Left ventricle myocardium inferior (tissue), 1 donor: ENCODE measurements around the gene MAN1C1. TPM values are rescaled to one million over a fixed set of nuclear protein-coding genes. Genes with fewer than 3 reads are reported as not detected.
A peak's percentile ranks its signal among the peaks of the same experiment; 100 is the strongest.

ENCODE experiments used
- DNase-seq: peaks from one replicate; pipeline ENCODE4 v3.0.0-alpha.2; 2020
- H3K27ac ChIP-seq: fragments of 200-600 bp; replicated peaks from 2 replicates; pipeline ENCODE4 v1.8.0; 2021
- H3K27me3 ChIP-seq: fragments of 200-600 bp; 2 replicates; pipeline ENCODE4 v1.8.0; 2021; ENCODE audit warnings: low read depth
- H3K36me3 ChIP-seq: fragments of 200-600 bp; 2 replicates; pipeline ENCODE4 v1.8.0; 2021
- H3K4me1 ChIP-seq: fragments of 200-600 bp; 2 replicates; pipeline ENCODE4 v1.8.0; 2021
- H3K4me3 ChIP-seq: fragments of 200-600 bp; 2 replicates; pipeline ENCODE4 v1.8.0; 2021; ENCODE audit warnings: mild to moderate bottlenecking, moderate library complexity
- H3K9me3 ChIP-seq: fragments of 200-600 bp; replicated peaks from 2 replicates; pipeline ENCODE4 v1.8.0; 2021
- CTCF ChIP-seq: fragments of 200-600 bp; IDR thresholded peaks from 2 replicates; pipeline ENCODE4 v1.8.0; 2021; ENCODE audit warnings: antibody characterized with exemption, mild to moderate bottlenecking, borderline replicate concordance
- intact Hi-C: fragments of 100-400 bp; cut with micrococcal nuclease; formaldehyde crosslinking; loops from one replicate; pipeline ENCODE4 v1.11.0; 2022
- total RNA-seq: library from RNA; stranded (reverse); fragmentation: NEBNext Ultra II Directional; extraction: Animal tissue kit (Norgen Biotek cat#: 25700); gene quantifications from one replicate; pipeline ENCODE4 v1.2.1, GENCODE V29; 2021
- donor health status: DM: no; HTN: yes; CAD: no; lungs with severe emphysema.

The MAN1C1 gene
- total RNA-seq, 1 donor from 2014 or later, result 18.0 TPM

GRCh38 chr1:25809283-25809926, 192.8 kb downstream of the MAN1C1 start:
- no peaks in the 10 kb centered on the region for H3K9me3 ChIP-seq
- peak overlapping the region; percentile 17 for H3K27ac ChIP-seq
- no peak for DNase-seq
- no peak overlapping the region for H3K4me3 ChIP-seq
- peaks cover 68% of the 10 kb centered on the region for H3K36me3 ChIP-seq
- peaks cover 67% of the 10 kb centered on the region for H3K4me1 ChIP-seq
- intact Hi-C loops, result no loop called here
- no peak for TF ChIP-seq CTCF
- no peaks in the 10 kb centered on the region for H3K27me3 ChIP-seq

GRCh38 chr1:25809929-25810328, 193.3 kb downstream of the MAN1C1 start:
- Histone ChIP-seq H3K27ac (peak overlapping the region; percentile 17), H3K4me1 (peaks cover 62% of the 10 kb centered on the region)
- intact Hi-C loops, result no loop called here

GRCh38 chr1:25810341-25811299, 194.0 kb downstream of the MAN1C1 start:
- Histone ChIP-seq H3K9me3 (no peaks in the 10 kb centered on the region), H3K4me3 (no peak overlapping the region), H3K4me1 (peaks cover 55% of the 10 kb centered on the region), H3K36me3 (peaks cover 71% of the 10 kb centered on the region), H3K27me3 (no peaks in the 10 kb centered on the region), H3K27ac (peak overlapping the region; percentile 17)
- intact Hi-C loops, result no loop called here
- DNase-seq, result peak; percentile 73
- peak; percentile 95 for TF ChIP-seq CTCF

More at GRCh38 chr1:25809929-25810328, 193.3 kb downstream of the MAN1C1 start:
- no peaks in the 10 kb centered on the region for H3K27me3 ChIP-seq
- TF ChIP-seq CTCF, result no peak
- no peak for DNase-seq
- H3K36me3 ChIP-seq, result peaks cover 69% of the 10 kb centered on the region
- no peak overlapping the region for H3K4me3 ChIP-seq
- H3K9me3 ChIP-seq, result no peaks in the 10 kb centered on the region

- intact Hi-C loops, result no loop called here
- Histone ChIP-seq H3K9me3 (no peaks in the 10 kb centered on the region), H3K27ac (no peak overlapping the region), H3K4me1 (peaks cover 45% of the 10 kb centered on the region), H3K27me3 (no peaks in the 10 kb centered on the region), H3K4me3 (no peak overlapping the region), H3K36me3 (peaks cover 80% of the 10 kb centered on the region)
- no peak for TF ChIP-seq CTCF
- no peak for DNase-seq
These were observed 194.9 kb downstream of the MAN1C1 start for GRCh38 chr1:25811384-25812082.

- Histone ChIP-seq H3K4me1 (peaks cover 36% of the 10 kb centered on the region), H3K36me3 (peaks cover 73% of the 10 kb centered on the region), H3K27ac (no peak overlapping the region), H3K27me3 (no peaks in the 10 kb centered on the region), H3K4me3 (no peak overlapping the region), H3K9me3 (no peaks in the 10 kb centered on the region)
- TF ChIP-seq CTCF, result no peak
- DNase-seq, result no peak
- intact Hi-C loops, result no loop called here
These were observed 196.6 kb downstream of the MAN1C1 start for GRCh38 chr1:25813071-25813733.
